ENCODE measurements around the gene CDKAL1. TPM values are rescaled to one million over a fixed set of nuclear protein-coding genes. Genes with fewer than 3 reads are reported as not detected.

The CDKAL1 gene
- total and polyA plus RNA-seq, 2 of the 8 experiments (the other 6 are each of a cell fraction or from before 2014, with no cell fraction given) = 8.4 to 24.6 TPM

- H3K79me1 ChIP-seq (ENCODE audit: low read depth, low read length) = no peaks in the 10 kb centered on the region
- H2BK120ac ChIP-seq (replicated peaks; ENCODE audit: low read depth, low read length) = no peak overlapping the region
- no peak overlapping the region for H2BK12ac ChIP-seq (ENCODE audit: low read depth, low read length)
- 90% methylated on average over 2 of the region's 2 CpGs; no CpG with 5 or more reads in 1 of the 2 experiments for WGBS, 2 experiments (ENCODE audit: extremely low coverage in 1 of 2, insufficient coverage in 1 of 2, insufficient read length in 1 of 2, insufficient replicate concordance in 2 of 2, low coverage in 1 of 2, low lambda C conversion rate in 2 of 2, missing lambda C conversion rate in 1 of 2)
- no peak overlapping the region for H3K18ac ChIP-seq (ENCODE audit: extremely low read depth, low read length)
- no peak overlapping the region for H3K56ac ChIP-seq (replicated peaks; ENCODE audit: insufficient read length, low read depth, low read length)
- no peak overlapping the region for H4K5ac ChIP-seq (ENCODE audit: insufficient read length, low read depth, low read length)
- no peaks in the 10 kb centered on the region for H3K36me3 ChIP-seq (ENCODE audit: control insufficient read depth in 2 of 4, insufficient read depth in 4 of 4, low read length in 3 of 4)
- ChIA-PET POLR2A (ENCODE audit: partially characterized antibody) (no interaction called here), CTCF (ENCODE audit: partially characterized antibody) (no interaction called here)
- H3K4me2 ChIP-seq (ENCODE audit: insufficient read depth in 1 of 2, low read depth in 2 of 2, low read length in 2 of 2) = no peak overlapping the region
- H4K91ac ChIP-seq (replicated peaks; ENCODE audit: insufficient read length, low read length) = no peak overlapping the region
- no peak overlapping the region for H3K14ac ChIP-seq (ENCODE audit: insufficient read length)
- H2AK5ac ChIP-seq (ENCODE audit: low read depth, low read length) = no peak overlapping the region
- H3K9me3 ChIP-seq (ENCODE audit: insufficient read depth in 2 of 2, low read depth in 1 of 2, low read length in 1 of 2) = no peaks in the 10 kb centered on the region
- H3K4ac ChIP-seq (replicated peaks; ENCODE audit: insufficient read length, low read depth, low read length) = no peak overlapping the region
- H2BK15ac ChIP-seq (ENCODE audit: low read length) = no peak overlapping the region
- H2BK5ac ChIP-seq (ENCODE audit: low read depth, low read length) = no peak overlapping the region
- H3K4me1 ChIP-seq (replicated peaks in 1 of 4; ENCODE audit: control insufficient read depth in 3 of 4, insufficient read depth in 4 of 4, low read length in 3 of 4) = no peaks in the 10 kb centered on the region
- FAIRE-seq (no peak), DNase-seq (ENCODE audit: low read depth in 1 of 2, low spot score in 2 of 2) (no peak)
- no peak overlapping the region for H4K8ac ChIP-seq (ENCODE audit: extremely low read depth, insufficient read depth, low read length)
- no peak overlapping the region for H3K4me3 ChIP-seq (ENCODE audit: extremely low read depth in 1 of 4, insufficient read depth in 2 of 4, low read depth in 3 of 4, low read length in 4 of 4)
- no peaks in the 10 kb centered on the region; the same call in 1 of the 2 replicates for H3K23me2 ChIP-seq (ENCODE audit: low read depth, low read length)
- H3K9ac ChIP-seq (replicated peaks in 1 of 4; ENCODE audit: extremely low read depth in 1 of 4, low read depth in 3 of 4, low read length in 3 of 4) = no peak overlapping the region
- H4K20me1 ChIP-seq (replicated peaks in 1 of 2; ENCODE audit: control insufficient read depth in 1 of 2, insufficient read depth in 2 of 2, low read length in 2 of 2) = no peaks in the 10 kb centered on the region
- H2BK20ac ChIP-seq (ENCODE audit: low read length) = no peak overlapping the region
- no peak overlapping the region for H3K23ac ChIP-seq (ENCODE audit: insufficient read length)
- H3K79me2 ChIP-seq (ENCODE audit: control insufficient read depth in 1 of 2, insufficient read depth in 2 of 2, low read length in 2 of 2) = 0 out of 4 replicates have a peak, but pooled peaks cover 0 to 3% of the 10 kb centered on the region in 2 experiments
- no peak overlapping the region for H3K27ac ChIP-seq (ENCODE audit: low read depth, low read length)
- no peaks in the 10 kb centered on the region for H3K27me3 ChIP-seq (replicated peaks in 1 of 4; ENCODE audit: control insufficient read depth in 3 of 4, extremely low read depth in 1 of 4, insufficient read depth in 3 of 4, low read length in 3 of 4)
- no peak overlapping the region for H2AFZ ChIP-seq (ENCODE audit: low read length)
- TF ChIP-seq CTBP2 (IDR thresholded peaks at IDR 0.05; ENCODE audit: borderline replicate concordance, insufficient read depth, insufficient read length, low read length) = no peak
- no peak for TF ChIP-seq SP4 (IDR thresholded peaks at IDR 0.05; ENCODE audit: low read length)
- no peak for TF ChIP-seq GABPA (IDR thresholded peaks at IDR 0.05; ENCODE audit: borderline replicate concordance, insufficient read depth, low read length)
- TF ChIP-seq SP1 (IDR thresholded peaks at IDR 0.05; ENCODE audit: low read depth, low read length) = no peak
- TF ChIP-seq SIX5 (IDR thresholded peaks at IDR 0.05; ENCODE audit: low read depth, low read length) = no peak
- TF ChIP-seq, protein P1, sequence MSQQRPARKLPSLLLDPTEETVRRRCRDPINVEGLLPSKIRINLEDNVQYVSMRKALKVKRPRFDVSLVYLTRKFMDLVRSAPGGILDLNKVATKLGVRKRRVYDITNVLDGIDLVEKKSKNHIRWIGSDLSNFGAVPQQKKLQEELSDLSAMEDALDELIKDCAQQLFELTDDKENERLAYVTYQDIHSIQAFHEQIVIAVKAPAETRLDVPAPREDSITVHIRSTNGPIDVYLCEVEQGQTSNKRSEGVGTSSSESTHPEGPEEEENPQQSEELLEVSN (IDR thresholded peaks at IDR 0.05) = no peak
- TF ChIP-seq KDM4A (IDR thresholded peaks at IDR 0.05; ENCODE audit: low read depth, low read length, severe bottlenecking) = no peak
- TF ChIP-seq EP300 (IDR thresholded peaks at IDR 0.05; ENCODE audit: borderline replicate concordance in 1 of 2, low read depth in 2 of 2, low read length in 2 of 2) = no peak
- no peak for TF ChIP-seq EZH2 (IDR thresholded peaks at IDR 0.05; ENCODE audit: low read depth, low read length, severe bottlenecking)
- TF ChIP-seq SIN3A (conservative IDR thresholded peaks at IDR 0.05 in 1 of 2, IDR thresholded peaks at IDR 0.05 in 1 of 2; ENCODE audit: low read depth in 1 of 2, low read length in 2 of 2) = no peak
- no peak for TF ChIP-seq CREB1 (IDR thresholded peaks at IDR 0.05)
- no peak for TF ChIP-seq TBP (IDR thresholded peaks at IDR 0.05; ENCODE audit: low read depth, low read length)
- no peak for TF ChIP-seq BCL11A (IDR thresholded peaks at IDR 0.05; ENCODE audit: low read depth in 2 of 2, low read length in 2 of 2)
- no peak for TF ChIP-seq RFX5 (IDR thresholded peaks at IDR 0.05; ENCODE audit: borderline replicate concordance, low read depth, low read length)
These were observed 137.8 kb downstream of the CDKAL1 start for GRCh38 chr6:20672038-20672437.

Measured in H1 (cell line).